Endothelial cell of umbilical vein (primary cell): ENCODE measurements around the gene TEX28. TPM values are rescaled to one million over a fixed set of nuclear protein-coding genes. Genes with fewer than 3 reads are reported as not detected.
"Not testable (repeated sequence)": the region's sequence is repeated elsewhere in the genome, so short reads cannot be mapped to it uniquely, and the experiment has no call there.

Source experiments
- BruUV-seq: library from RNA; stranded (reverse); fragments of 400-500 nt; replicated peaks from 2 replicates; lab custom pipeline; 2021; lab: Mats Ljungman, UMichigan
- CTCF ChIA-PET: fragments of 300-600, 350-600 bp; sonication (Branson Sonifier 250); formaldehyde crosslinking; loops from one replicate; lab custom pipeline; 2021; ENCODE audit warnings: antibody characterized with exemption, inconsistent platforms; lab: Charles Lee
- POLR2A ChIA-PET: fragments of 300-600, 350-600 bp; sonication (Branson Sonifier 250); formaldehyde crosslinking; loops from one replicate; lab custom pipeline; 2021; ENCODE audit warnings: antibody characterized with exemption, inconsistent platforms; lab: Charles Lee
- DNase-seq: peaks from one replicate; pipeline ENCODE4 v3.0.0-alpha.2; 2011; ENCODE audit warnings: low read depth, low spot score
- FAIRE-seq: peaks from 2 replicates; lab custom pipeline; 2011; peaks lifted over from hg19 to GRCh38; lab: Jason Lieb, UNC
- H2AFZ ChIP-seq: 2 replicates; pipeline ENCODE4 v1.6.0; 2012; ENCODE audit warnings: low read depth, low read length, control low read depth, inconsistent platforms
- H3K27ac ChIP-seq: 2 replicates; pipeline ENCODE4 v1.5.1; 2011; ENCODE audit warnings: low read depth, mild to moderate bottlenecking, control low read depth, low read length, moderate library complexity; ENCODE audit not compliant: insufficient read depth
- H3K27me3 ChIP-seq, 2 experiments: 2 replicates each; pipeline versions ENCODE4 v1.6.0 to v1.6.1; 2011; ENCODE audit warnings: low read length in 2 of 2, mixed read lengths in 1 of 2; ENCODE audit not compliant: control insufficient read depth in 2 of 2, insufficient read depth in 2 of 2
- H3K36me3 ChIP-seq, 2 experiments: 2 replicates in 1 of 2; 3 replicates in 1 of 2; pipeline ENCODE4 v1.5.1; 2011; ENCODE audit warnings: low read length in 2 of 2, mild to moderate bottlenecking in 1 of 2, moderate library complexity in 1 of 2; ENCODE audit not compliant: control insufficient read depth in 2 of 2, insufficient read depth in 2 of 2; ENCODE audit errors: extremely low read depth in 1 of 2
- H3K4me1 ChIP-seq: 3 replicates; pipeline ENCODE4 v1.5.1; 2011; ENCODE audit warnings: mild to moderate bottlenecking, low read length; ENCODE audit not compliant: control insufficient read depth, insufficient read depth; ENCODE audit errors: extremely low read depth
- H3K4me2 ChIP-seq: 2 replicates; pipeline ENCODE4 v1.6.1; 2011; ENCODE audit warnings: low read length, control low read depth, mixed read lengths; ENCODE audit not compliant: insufficient read depth
- H3K4me3 ChIP-seq, 3 experiments: fragments of 200-600 bp in 1 of 3; sonication (generic), shearing (Covaris generic) in 1 of 3; replicated peaks in 1 of 3; 2 replicates each; pipeline ENCODE4 v1.5.1; 2011 to 2016; ENCODE audit warnings: control low read depth in 3 of 3, low read length in 3 of 3, mild to moderate bottlenecking in 2 of 3, inconsistent platforms in 1 of 3, low read depth in 1 of 3, moderate library complexity in 1 of 3; ENCODE audit not compliant: insufficient read depth in 1 of 3
- H3K79me2 ChIP-seq: 2 replicates; pipeline ENCODE4 v1.6.0; 2012; ENCODE audit warnings: low read length, inconsistent platforms; ENCODE audit not compliant: control insufficient read depth, insufficient read depth
- H3K9ac ChIP-seq: replicated peaks from 2 replicates; pipeline ENCODE3; 2011; ENCODE audit warnings: low read length, control low read depth; ENCODE audit not compliant: insufficient read depth; ENCODE audit errors: extremely low read depth
- H3K9me1 ChIP-seq: replicated peaks from 3 replicates; pipeline ENCODE4 v1.6.0; 2011; ENCODE audit warnings: mild to moderate bottlenecking, low read length; ENCODE audit not compliant: control insufficient read depth, insufficient read depth; ENCODE audit errors: extremely low read depth
- H3K9me3 ChIP-seq: replicated peaks from 2 replicates; pipeline ENCODE4 v1.5.1; 2012; ENCODE audit warnings: low read length, inconsistent platforms; ENCODE audit not compliant: control insufficient read depth, insufficient read depth
- H4K20me1 ChIP-seq: replicated peaks from 2 replicates; pipeline ENCODE3; 2011; ENCODE audit warnings: mild to moderate bottlenecking, low read length; ENCODE audit not compliant: control insufficient read depth, insufficient read depth; ENCODE audit errors: extremely low read depth
- dilution Hi-C: fragments of 300-500 bp; cut with MboI; formaldehyde crosslinking; loops from one replicate; pipeline ENCODE4 v1.15.0; 2019; ENCODE audit warnings: low sequenced_read_pairs; ENCODE audit not compliant: extremely low pct_ligation_motif_present
- intact Hi-C: fragments of 100-400 bp; cut with micrococcal nuclease; formaldehyde crosslinking; loops from one replicate; pipeline ENCODE4 v1.10.0; 2022
- polyA plus RNA-seq, 4 experiments: library from polyadenylated mRNA; depleted of rRNA in 3 of 4; stranded (reverse) in 3 of 4; unstranded in 1 of 4; fragments of >200 nt; gene quantifications; 2 replicates each; pipeline versions ENCODE4 v1.2.1 to v1.2.3, GENCODE V29; 2011 to 2012; ENCODE audit warnings: missing spikeins in 1 of 4
- total RNA-seq: library from RNA; stranded (reverse); gene quantifications from 2 replicates; pipeline ENCODE4 v1.2.3, GENCODE V29; 2021

The TEX28 gene
- total and polyA plus RNA-seq, 2 donors (not counting 3 experiments of a cell fraction or from before 2014, with no cell fraction given): not detected

DNA sequence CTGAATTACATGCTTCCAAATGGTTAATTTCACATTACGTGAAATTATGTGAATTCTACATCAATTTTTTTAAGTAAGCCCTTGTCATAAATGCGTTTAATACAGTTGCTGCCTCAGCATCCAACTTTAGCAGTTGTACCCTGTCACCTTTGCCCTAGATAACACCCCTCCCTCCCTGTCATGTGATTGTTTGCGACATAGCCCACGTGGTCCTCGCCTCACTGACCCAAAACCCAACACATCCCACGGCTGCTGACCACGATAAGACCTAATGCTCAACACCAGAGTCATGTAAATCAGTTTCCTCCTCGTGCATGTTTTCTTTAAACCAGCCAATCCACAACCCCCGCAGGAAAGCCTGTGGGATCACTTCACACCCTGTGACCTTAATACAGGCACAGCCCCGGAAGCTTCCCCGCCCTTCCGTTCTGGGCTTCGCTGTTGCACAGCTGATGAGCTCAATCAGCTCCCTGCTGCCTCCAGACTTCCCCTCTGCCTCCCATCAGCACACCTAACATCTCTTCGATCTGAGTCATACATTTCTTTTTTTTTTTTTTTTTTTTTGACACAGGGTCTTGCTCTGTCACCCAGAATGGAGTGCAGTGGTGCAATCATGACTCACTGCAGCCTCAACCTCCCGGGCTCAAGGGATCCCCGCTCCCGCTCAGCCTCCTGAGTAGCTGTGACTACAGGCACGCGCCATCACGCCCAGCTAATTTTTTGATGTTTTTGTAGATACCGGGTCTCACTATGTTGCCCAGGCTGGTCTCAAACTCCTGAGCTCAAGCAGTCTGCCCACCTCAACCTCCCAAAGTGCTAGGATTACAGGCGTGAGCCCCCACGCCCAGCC lies 10.2 kb downstream of the TEX28 start:
- POLR2A ChIA-PET, H3K36me3 ChIP-seq, H3K27ac ChIP-seq, dilution Hi-C loops, FAIRE-seq, H2AFZ ChIP-seq, H3K4me3 ChIP-seq, DNase-seq, H3K4me1 ChIP-seq, BruUV-seq, H3K4me2 ChIP-seq, H3K79me2 ChIP-seq, intact Hi-C loops, H3K27me3 ChIP-seq, H3K9ac ChIP-seq, H4K20me1 ChIP-seq, CTCF ChIA-PET, H3K9me3 ChIP-seq, H3K9me1 ChIP-seq: not testable (repeated sequence)

DNA sequence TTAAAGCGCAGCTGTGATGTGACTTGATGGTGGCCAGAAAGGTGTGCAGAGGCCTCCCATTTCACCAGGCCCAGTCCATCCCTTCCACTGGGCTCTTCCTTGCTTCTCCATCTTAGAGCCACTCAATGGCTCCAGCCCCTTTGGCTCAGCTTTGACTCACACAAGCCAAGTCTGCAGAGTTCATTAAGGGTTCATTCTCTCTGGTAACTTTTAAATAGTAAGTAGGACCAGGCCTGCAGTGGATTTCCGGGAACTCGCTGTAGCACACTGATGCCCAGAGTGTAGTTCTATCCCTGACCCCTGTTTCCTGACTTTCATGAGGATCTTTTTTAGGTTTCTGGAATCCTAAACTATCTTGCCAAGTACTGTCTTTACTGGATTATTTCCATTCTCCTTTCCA lies 25.7 kb downstream of the TEX28 start:
- H3K27me3 ChIP-seq, H3K9me3 ChIP-seq, H3K9ac ChIP-seq, DNase-seq, intact Hi-C loops, H3K9me1 ChIP-seq, POLR2A ChIA-PET, H3K27ac ChIP-seq, BruUV-seq, H3K36me3 ChIP-seq, H3K79me2 ChIP-seq, H3K4me3 ChIP-seq, H3K4me2 ChIP-seq, FAIRE-seq, H3K4me1 ChIP-seq, H4K20me1 ChIP-seq, CTCF ChIA-PET, dilution Hi-C loops, H2AFZ ChIP-seq: not testable (repeated sequence)

DNA sequence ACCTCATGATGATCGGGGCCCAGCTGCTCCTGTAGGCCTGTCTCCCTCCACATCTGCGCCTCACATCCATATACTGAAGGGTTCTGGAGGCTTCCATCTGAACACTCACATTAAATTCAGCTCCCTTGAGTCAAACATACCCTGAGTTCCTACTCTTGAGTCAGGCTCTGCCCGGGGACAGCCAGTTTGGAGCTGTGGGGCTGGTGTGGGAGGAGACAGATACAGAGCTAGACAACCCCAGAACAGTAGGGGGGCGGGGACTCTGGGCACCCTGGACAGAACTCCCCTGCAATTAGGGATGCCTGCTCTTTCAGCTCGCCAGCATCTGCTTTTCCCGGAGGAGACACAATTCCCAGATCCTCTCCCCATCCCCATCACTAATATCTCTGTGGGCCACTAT lies 31.9 kb downstream of the TEX28 start:
- H2AFZ ChIP-seq, H3K4me2 ChIP-seq, H3K79me2 ChIP-seq, H3K27ac ChIP-seq, H3K9me1 ChIP-seq, FAIRE-seq, H3K4me1 ChIP-seq, intact Hi-C loops, CTCF ChIA-PET, DNase-seq, H4K20me1 ChIP-seq, H3K4me3 ChIP-seq, POLR2A ChIA-PET, dilution Hi-C loops, H3K9me3 ChIP-seq, H3K36me3 ChIP-seq, H3K27me3 ChIP-seq, H3K9ac ChIP-seq, BruUV-seq: not testable (repeated sequence)

DNA sequence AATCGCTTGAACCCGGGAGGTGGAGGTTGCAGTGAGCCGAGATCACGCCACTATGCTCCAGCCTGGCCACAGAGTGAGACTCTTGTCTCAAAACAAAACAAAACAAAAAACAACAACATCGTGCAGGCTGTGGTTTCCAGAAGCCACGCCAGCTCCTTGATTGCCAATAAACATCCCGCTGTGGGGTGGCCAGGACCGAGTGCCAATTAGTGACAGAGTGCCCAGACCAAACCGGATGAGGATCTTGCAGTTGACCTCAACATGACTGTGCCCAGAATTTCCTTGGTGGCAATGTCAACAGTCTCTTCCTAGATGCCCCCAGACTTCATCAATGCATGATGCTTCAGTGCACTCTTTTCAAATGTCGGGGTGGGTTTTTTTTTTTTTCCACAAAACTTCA lies 36.2 kb downstream of the TEX28 start:
- H2AFZ ChIP-seq, H3K79me2 ChIP-seq, H3K4me3 ChIP-seq, H3K4me2 ChIP-seq, CTCF ChIA-PET, H3K27me3 ChIP-seq, H3K9me1 ChIP-seq, H3K9ac ChIP-seq, H3K9me3 ChIP-seq, DNase-seq, H3K36me3 ChIP-seq, FAIRE-seq, BruUV-seq, POLR2A ChIA-PET, H3K4me1 ChIP-seq, intact Hi-C loops, H3K27ac ChIP-seq, dilution Hi-C loops, H4K20me1 ChIP-seq: not testable (repeated sequence)
